Mucosa of descending colon (tissue), 3 donors: ENCODE results near the gene GFRA1. TPM values are rescaled to one million over a fixed set of nuclear protein-coding genes. Genes with fewer than 3 reads are reported as not detected.
"Not testable (repeated sequence)": the region's sequence is repeated elsewhere in the genome, so short reads cannot be mapped to it uniquely, and the experiment has no call there.

Experiments used
- ATAC-seq: fragments of 200-7000 bp; cut with Tn5 transposase; one replicate; pipeline ENCODE4 v1.9.1; 2020; ENCODE audit warnings: mild to moderate bottlenecking, moderate library complexity
- DNase-seq, 3 donors: peaks; one replicate each; pipeline ENCODE4 v3.0.0-alpha.2; 2020
- H3K36me3 ChIP-seq: fragments of 200-600 bp; one replicate; pipeline ENCODE4 v1.8.0; 2021; ENCODE audit warnings: low read depth, mild to moderate bottlenecking
- H3K4me1 ChIP-seq: fragments of 200-600 bp; one replicate; pipeline ENCODE4 v1.8.0; 2021; ENCODE audit warnings: low read depth, mild to moderate bottlenecking
- H3K4me3 ChIP-seq: fragments of 200-600 bp; one replicate; pipeline ENCODE4 v1.8.0; 2021; ENCODE audit warnings: mild to moderate bottlenecking
- H3K9me3 ChIP-seq: fragments of 200-600 bp; one replicate; pipeline ENCODE4 v1.8.0; 2021; ENCODE audit warnings: mild to moderate bottlenecking
- intact Hi-C, 2 donors: fragments of 100-400 bp; cut with DNase I in 1 of 2; cut with micrococcal nuclease in 1 of 2; formaldehyde crosslinking; loops; one replicate each; pipeline versions ENCODE4 v1.11.0 to v1.11.1; 2022; cut with DNase I, micrococcal nuclease
- total RNA-seq, 3 donors: library from RNA; stranded (reverse); fragmentation: NEBNext Ultra II Directional in 2 of 3; extraction: Animal tissue kit (Norgen Biotek cat#: 25700) in 2 of 3; gene quantifications; one replicate each; pipeline versions ENCODE4 v1.2.1 to v1.2.4, GENCODE V29; 2021 to 2023
- TF ChIP-seq, protein P1 (sequence below): fragments of 200-600 bp; IDR thresholded peaks from one replicate; pipeline ENCODE4 v1.8.0; 2022; ENCODE audit warnings: antibody characterized with exemption, mild to moderate bottlenecking
- donor health status: DM: no; HTN: no; CAD: no; lungs with moderate emphysema.
- donor health status: DM: no; HTN: no; CAD: no.
- donor health status: DM: no; HTN: yes; CAD: no.

The GFRA1 gene
- total RNA-seq, 3 donors from 2014 or later = 2.2 to 32.2 (median 4.1) TPM

DNA sequence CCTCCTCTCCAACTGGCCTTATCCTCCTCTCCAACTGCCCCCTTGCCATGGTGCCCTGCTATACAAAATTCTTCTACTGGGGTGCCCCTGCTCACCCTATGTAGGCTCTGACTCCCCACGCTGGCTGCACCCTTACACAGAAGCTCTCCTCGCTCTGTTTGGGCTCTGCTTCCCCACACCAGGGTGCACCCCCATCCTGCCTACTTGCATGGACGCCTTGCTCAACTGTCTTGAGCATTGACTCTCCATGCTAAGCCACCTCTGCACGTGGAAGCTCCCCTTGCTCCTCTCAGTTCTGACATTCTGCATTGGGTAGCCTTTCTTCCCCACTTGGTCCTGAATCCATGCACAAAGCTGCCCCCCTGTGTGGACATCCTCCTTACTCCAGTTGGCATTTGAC is 231.1 kb downstream of the GFRA1 start:
- ATAC-seq = no peak
- DNase-seq = no peak
- intact Hi-C loops = no loop called here
- no peaks in the 10 kb centered on the region for H3K9me3 ChIP-seq
- no peaks in the 10 kb centered on the region for H3K36me3 ChIP-seq
- H3K4me1 ChIP-seq = no peaks in the 10 kb centered on the region
- TF ChIP-seq, protein P1, sequence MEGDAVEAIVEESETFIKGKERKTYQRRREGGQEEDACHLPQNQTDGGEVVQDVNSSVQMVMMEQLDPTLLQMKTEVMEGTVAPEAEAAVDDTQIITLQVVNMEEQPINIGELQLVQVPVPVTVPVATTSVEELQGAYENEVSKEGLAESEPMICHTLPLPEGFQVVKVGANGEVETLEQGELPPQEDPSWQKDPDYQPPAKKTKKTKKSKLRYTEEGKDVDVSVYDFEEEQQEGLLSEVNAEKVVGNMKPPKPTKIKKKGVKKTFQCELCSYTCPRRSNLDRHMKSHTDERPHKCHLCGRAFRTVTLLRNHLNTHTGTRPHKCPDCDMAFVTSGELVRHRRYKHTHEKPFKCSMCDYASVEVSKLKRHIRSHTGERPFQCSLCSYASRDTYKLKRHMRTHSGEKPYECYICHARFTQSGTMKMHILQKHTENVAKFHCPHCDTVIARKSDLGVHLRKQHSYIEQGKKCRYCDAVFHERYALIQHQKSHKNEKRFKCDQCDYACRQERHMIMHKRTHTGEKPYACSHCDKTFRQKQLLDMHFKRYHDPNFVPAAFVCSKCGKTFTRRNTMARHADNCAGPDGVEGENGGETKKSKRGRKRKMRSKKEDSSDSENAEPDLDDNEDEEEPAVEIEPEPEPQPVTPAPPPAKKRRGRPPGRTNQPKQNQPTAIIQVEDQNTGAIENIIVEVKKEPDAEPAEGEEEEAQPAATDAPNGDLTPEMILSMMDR = no peak
- no peak overlapping the region for H3K4me3 ChIP-seq

- TF ChIP-seq, protein P1 = no peak
- intact Hi-C loops = no loop called here
- no peak for ATAC-seq
Observed at GRCh38 chr10:116039612-116040011, 233.4 kb downstream of the GFRA1 start.

GRCh38 chr10:116038259-116038658 is 234.7 kb downstream of the GFRA1 start:
- DNase-seq = peak in 1 of 3 donors; percentile 12
- TF ChIP-seq, protein P1 = no peak
- Histone ChIP-seq H3K36me3 (no peaks in the 10 kb centered on the region), H3K4me1 (no peaks in the 10 kb centered on the region), H3K9me3 (peaks cover 2% of the 10 kb centered on the region), H3K4me3 (no peak overlapping the region)
- no peak for ATAC-seq
- intact Hi-C loops = no loop called here

More at GRCh38 chr10:116039612-116040011, 233.4 kb downstream of the GFRA1 start:
- H3K9me3 ChIP-seq = no peaks in the 10 kb centered on the region
- H3K4me1 ChIP-seq = no peaks in the 10 kb centered on the region
- no peak overlapping the region for H3K4me3 ChIP-seq
- H3K36me3 ChIP-seq = no peaks in the 10 kb centered on the region
- DNase-seq = no peak

DNA sequence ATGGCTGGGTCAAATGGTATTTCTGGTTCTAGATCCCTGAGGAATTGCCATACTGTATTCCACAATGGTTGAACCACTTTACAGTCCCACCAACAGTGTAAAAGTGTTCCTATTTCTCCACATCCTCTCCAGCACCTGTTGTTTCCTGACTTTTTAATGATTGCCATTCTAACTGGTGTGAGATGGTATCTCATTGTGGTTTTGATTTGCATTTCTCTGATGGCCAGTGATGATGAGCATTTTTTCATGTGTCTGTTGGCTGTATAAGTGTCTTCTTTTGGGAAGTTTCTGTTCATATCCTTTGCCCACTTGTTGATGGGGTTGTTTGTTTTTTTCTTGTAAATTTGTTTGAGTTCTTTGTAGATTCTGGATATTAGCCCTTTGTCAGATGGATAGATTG is 237.6 kb downstream of the GFRA1 start:
- intact Hi-C loops, DNase-seq, H3K9me3 ChIP-seq, H3K4me3 ChIP-seq, ATAC-seq, H3K4me1 ChIP-seq, H3K36me3 ChIP-seq: not testable (repeated sequence)

GRCh38 chr10:116030576-116030975 is 242.4 kb downstream of the GFRA1 start:
- Histone ChIP-seq H3K4me3 (no peak overlapping the region), H3K9me3 (peaks cover 6% of the 10 kb centered on the region), H3K36me3 (no peaks in the 10 kb centered on the region), H3K4me1 (no peaks in the 10 kb centered on the region)
- intact Hi-C loops = no loop called here
- TF ChIP-seq, protein P1 = no peak
- no peak for ATAC-seq
- DNase-seq = no peak

DNA sequence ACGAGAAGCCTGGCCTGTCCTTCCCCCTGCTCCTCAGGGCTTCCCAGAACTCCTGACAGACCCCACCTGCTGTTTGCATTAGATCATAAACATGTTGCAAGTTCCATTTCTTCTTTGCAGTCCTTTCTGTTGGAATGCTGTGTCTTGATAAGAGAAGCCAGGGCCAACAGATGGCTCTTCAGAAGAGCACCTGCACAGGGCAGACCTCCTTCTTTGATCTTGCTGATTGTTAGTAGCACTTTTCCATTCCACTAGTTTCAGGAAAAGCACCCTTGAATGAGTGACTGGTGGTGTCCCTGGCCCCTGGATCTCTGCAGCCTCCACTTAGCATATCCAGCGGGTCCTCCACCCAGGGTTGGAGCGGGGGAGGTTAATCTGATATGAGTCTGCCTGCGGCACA is 243.2 kb downstream of the GFRA1 start:
- H3K9me3 ChIP-seq = peaks cover 6% of the 10 kb centered on the region
- H3K36me3 ChIP-seq = no peaks in the 10 kb centered on the region
- ATAC-seq = no peak
- no peak for DNase-seq
- H3K4me1 ChIP-seq = no peaks in the 10 kb centered on the region
- intact Hi-C loops = no loop called here
- H3K4me3 ChIP-seq = no peak overlapping the region
- TF ChIP-seq, protein P1 = no peak
